Measurements from ENCODE around the gene BCL2L11.

DNA sequence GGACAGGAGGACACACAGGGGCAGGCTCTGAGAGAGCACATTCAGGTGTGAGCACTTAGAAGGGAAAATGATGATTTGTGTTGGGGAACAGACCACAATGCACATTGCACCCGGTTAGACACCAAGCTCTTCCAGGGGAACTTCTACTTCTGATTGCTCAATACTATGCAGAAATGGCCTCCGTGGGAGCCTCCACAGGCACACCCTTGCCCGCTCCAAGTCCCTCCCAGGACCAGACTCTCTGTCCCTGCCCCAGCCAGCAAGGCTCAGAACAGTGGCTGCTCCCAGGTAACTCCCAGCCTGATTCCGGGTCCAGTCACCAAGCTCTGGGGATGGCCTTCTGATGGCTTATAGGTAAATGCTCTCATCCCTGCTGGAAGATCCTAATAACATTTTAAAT, 56.2 kb downstream of the BCL2L11 start:
- TF ChIP-seq POLR2A (IDR thresholded peaks at IDR 0.05; ENCODE audit: low read depth, low read length) (no peak), FOS (IDR thresholded peaks at IDR 0.05; ENCODE audit: borderline replicate concordance, insufficient read depth, low read length) (no peak), EZH2 (IDR thresholded peaks at IDR 0.05; ENCODE audit: borderline replicate concordance, low read depth, low read length, severe bottlenecking) (no peak), GATA2 (IDR thresholded peaks at IDR 0.05; ENCODE audit: insufficient read depth, insufficient read length, low read depth, low read length) (no peak), POLR2AphosphoS5 (IDR thresholded peaks at IDR 0.05; ENCODE audit: insufficient read depth, low read depth, low read length) (no peak)
- TF ChIP-seq, protein P1, sequence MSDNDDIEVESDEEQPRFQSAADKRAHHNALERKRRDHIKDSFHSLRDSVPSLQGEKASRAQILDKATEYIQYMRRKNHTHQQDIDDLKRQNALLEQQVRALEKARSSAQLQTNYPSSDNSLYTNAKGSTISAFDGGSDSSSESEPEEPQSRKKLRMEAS (IDR thresholded peaks at IDR 0.05; ENCODE audit: insufficient read depth, insufficient read length), result no peak
- TF ChIP-seq, protein P2, sequence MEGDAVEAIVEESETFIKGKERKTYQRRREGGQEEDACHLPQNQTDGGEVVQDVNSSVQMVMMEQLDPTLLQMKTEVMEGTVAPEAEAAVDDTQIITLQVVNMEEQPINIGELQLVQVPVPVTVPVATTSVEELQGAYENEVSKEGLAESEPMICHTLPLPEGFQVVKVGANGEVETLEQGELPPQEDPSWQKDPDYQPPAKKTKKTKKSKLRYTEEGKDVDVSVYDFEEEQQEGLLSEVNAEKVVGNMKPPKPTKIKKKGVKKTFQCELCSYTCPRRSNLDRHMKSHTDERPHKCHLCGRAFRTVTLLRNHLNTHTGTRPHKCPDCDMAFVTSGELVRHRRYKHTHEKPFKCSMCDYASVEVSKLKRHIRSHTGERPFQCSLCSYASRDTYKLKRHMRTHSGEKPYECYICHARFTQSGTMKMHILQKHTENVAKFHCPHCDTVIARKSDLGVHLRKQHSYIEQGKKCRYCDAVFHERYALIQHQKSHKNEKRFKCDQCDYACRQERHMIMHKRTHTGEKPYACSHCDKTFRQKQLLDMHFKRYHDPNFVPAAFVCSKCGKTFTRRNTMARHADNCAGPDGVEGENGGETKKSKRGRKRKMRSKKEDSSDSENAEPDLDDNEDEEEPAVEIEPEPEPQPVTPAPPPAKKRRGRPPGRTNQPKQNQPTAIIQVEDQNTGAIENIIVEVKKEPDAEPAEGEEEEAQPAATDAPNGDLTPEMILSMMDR (IDR thresholded peaks at IDR 0.05; ENCODE audit: extremely low read depth in 1 of 2, insufficient read depth in 1 of 2, low read depth in 1 of 2, low read length in 2 of 2), result no peak
